Measurements from ENCODE around the gene CFLAR. TPM values are rescaled to one million over a fixed set of nuclear protein-coding genes. Genes with fewer than 3 reads are reported as not detected.
A peak's percentile ranks its signal among the peaks of the same experiment; 100 is the strongest.
"Not testable (repeated sequence)": the region's sequence is repeated elsewhere in the genome, so short reads cannot be mapped to it uniquely, and the experiment has no call there.

Gene CFLAR
- total RNA-seq, 1 experiment from 2014 or later = 70.4 TPM

DNA sequence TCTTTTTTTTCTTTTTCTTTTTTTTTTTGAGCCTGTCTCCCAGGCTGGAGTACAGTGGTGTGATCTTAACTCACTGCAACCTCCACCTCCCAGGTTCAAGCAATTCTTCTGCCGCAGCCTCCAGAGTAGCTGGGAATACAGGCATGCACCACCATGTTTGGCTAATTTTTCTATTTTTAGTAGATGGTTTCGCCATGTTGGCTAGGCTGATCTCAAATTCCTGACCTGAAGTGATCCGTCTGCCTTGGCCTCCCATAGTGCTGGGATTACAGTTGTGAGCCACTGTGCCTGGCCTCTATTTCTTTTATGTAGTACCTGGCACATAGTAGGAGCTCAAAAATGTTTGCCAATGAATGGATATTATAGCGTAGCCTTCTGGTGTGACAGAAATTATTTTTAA, 6.8 kb upstream of the CFLAR start:
- Histone ChIP-seq H3K36me3 (no peaks in the 10 kb centered on the region), H3K27ac (no peak overlapping the region), H3K4me1 (replicated peaks) (peaks cover 5% of the 10 kb centered on the region; the same call in 1 of the 2 replicates), H3K27me3 (replicated peaks) (no peaks in the 10 kb centered on the region), H3K9me3 (replicated peaks) (no peaks in the 10 kb centered on the region), H3K4me3 (no peak overlapping the region)
- no peak for DNase-seq (ENCODE audit: low read depth in 1 of 2, low spot score in 2 of 2)

DNA sequence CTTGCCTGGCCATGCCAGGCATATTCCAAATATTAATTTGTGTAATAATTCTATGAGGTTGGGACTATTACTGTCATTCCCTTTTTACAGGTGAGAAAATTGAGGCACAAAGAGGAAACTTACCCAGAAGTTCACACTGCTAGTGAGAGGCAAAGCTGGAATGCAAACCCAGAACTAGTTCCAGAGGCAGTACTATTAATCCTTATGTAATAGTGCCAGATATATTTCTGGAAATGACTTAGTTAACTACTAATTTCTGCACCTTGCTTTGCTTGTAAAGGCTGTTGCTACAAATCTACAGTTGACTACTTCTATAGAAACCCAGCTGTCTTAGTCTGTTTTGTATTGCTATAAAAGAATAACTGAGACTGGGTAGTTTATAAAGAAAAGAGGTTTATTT, 5.3 kb upstream of the CFLAR start:
- Histone ChIP-seq H3K9me3 (replicated peaks) (no peaks in the 10 kb centered on the region; the same call in 1 of the 2 replicates), H3K4me1 (replicated peaks) (peaks cover 8% of the 10 kb centered on the region), H3K27ac (no peak overlapping the region), H3K27me3 (replicated peaks) (no peaks in the 10 kb centered on the region), H3K4me3 (no peak overlapping the region), H3K36me3 (no peaks in the 10 kb centered on the region)
- DNase-seq (ENCODE audit: low read depth in 1 of 2, low spot score in 2 of 2) = no peak

DNA sequence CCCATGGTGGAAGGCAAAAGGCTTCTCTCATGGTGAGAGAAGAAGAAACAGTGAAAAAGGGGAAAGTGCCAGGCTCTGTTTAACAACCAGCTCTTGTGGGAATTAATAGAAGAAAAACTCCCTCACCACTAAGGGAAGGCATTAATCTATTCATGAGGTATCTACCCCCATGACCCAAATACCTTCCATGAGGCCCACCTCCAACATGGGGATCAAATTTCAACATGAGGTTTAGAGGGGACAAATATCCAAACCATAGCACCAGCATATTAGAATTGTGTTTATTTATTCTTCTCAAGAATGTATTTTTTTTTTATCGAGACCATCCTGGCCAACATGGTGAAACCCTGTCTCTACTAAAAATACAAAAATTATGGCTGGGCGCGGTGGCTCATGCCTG, 4.9 kb upstream of the CFLAR start:
- Histone ChIP-seq H3K4me3 (no peak overlapping the region), H3K9me3 (replicated peaks) (no peaks in the 10 kb centered on the region; the same call in 1 of the 2 replicates), H3K4me1 (replicated peaks) (peaks cover 13% of the 10 kb centered on the region), H3K27me3 (replicated peaks) (no peaks in the 10 kb centered on the region), H3K36me3 (peaks cover 1% of the 10 kb centered on the region; the same call in 1 of the 2 replicates), H3K27ac (no peak overlapping the region)
- peak in 1 of 2 experiments; percentile 40 for DNase-seq (ENCODE audit: low read depth in 1 of 2, low spot score in 2 of 2)

DNA sequence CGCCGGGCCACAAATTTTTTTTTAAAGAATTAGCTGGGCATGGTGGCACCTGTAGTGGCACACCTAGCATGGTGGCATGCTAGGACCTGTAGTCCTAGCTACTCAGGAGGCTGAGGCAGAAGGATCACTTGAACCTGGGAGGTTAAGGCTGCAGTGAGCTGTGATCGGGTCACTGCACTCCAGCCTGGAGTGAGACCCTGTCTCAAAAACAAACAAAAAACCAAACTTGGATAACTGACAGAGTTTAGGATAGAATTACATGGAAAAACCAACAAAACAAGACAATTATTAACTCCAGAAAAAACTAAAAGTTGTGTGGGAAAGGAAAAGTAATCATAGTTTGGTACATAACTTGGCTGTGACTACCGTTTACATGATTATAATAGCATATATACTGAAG, 1.6 kb upstream of the CFLAR start:
- Histone ChIP-seq H3K27me3 (replicated peaks) (no peaks in the 10 kb centered on the region), H3K36me3 (peaks cover 8% of the 10 kb centered on the region; the same call in 1 of the 2 replicates), H3K4me1 (replicated peaks) (peaks cover 34% of the 10 kb centered on the region), H3K9me3 (replicated peaks) (no peaks in the 10 kb centered on the region; the same call in 1 of the 2 replicates), H3K4me3 (no peak overlapping the region), H3K27ac (no peak overlapping the region)
- no peak for DNase-seq (ENCODE audit: low read depth in 1 of 2, low spot score in 2 of 2)

DNA sequence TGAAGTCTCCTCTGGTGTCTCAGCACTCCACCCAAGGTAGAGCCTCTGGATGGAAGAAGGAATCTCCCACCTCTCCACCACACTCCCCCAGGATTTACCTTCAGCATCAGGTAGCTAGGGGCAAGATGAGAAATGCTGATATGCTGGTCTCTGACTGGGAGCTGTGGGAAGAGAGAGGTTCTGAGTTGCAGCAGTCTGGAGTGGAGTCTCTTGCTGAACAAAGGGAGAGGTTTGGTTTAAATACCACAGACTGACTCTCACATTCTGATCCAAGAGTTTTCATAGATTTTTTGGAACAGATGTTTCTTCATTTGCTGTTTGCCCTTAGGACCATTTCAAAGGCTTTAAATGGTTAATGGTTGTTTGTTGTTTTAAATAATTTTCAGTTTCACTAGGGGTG, 1.1 kb upstream of the CFLAR start:
- no peak for DNase-seq (ENCODE audit: low read depth in 1 of 2, low spot score in 2 of 2)
- H3K9me3 ChIP-seq (replicated peaks) = no peaks in the 10 kb centered on the region; the same call in 1 of the 2 replicates
- peaks cover 36% of the 10 kb centered on the region for H3K4me1 ChIP-seq (replicated peaks)
- H3K27ac ChIP-seq = 0 out of 2 replicates have a peak overlapping the region, but pooled peaks have one; percentile 95
- no peaks in the 10 kb centered on the region for H3K27me3 ChIP-seq (replicated peaks)
- H3K4me3 ChIP-seq = no peak overlapping the region
- peaks cover 8% of the 10 kb centered on the region; the same call in 1 of the 2 replicates for H3K36me3 ChIP-seq

DNA sequence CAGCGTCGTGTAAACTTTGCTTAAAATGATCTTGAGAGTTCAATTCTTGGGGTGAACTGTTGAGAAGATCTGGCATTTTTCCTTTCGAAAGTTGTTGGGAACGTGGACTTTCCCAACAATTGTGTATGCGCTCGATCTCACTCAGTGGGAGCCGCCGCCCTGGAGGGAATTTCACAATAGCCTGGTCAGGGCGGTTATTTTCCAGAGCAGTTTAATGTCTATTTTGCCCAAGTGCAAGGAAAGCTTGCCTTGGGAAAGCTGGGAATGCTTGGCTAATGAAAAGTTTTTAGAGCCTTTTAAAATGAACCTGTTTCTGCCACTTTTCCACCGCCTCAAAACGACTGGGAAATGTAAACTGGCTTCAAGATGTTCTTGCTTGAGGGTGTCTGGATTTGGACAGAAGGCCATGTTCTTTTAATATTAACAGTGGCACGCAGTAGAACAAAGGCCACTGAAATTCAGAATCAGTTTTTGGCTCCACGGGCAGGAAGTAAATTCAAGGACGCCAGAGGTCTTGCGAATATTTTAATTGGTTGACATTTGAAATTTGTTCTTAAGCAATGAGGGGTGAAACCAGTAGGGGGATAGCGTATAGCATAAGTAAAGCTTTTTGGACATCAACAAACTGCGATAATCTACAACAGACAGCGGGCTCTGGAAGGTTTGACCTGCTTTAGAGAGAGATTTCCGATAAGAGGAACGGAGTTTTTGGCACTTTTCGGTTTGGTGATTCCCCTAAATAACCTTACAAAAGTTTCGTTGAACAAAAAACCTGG, 1.2 kb downstream of the CFLAR start:
- peak overlapping the region; percentile 81 for H3K4me3 ChIP-seq
- peak overlapping the region; percentile 95 for H3K27ac ChIP-seq
- H3K4me1 ChIP-seq (replicated peaks) = peaks cover 39% of the 10 kb centered on the region
- peak in 1 of 2 experiments; percentile 87 for DNase-seq (ENCODE audit: low read depth in 1 of 2, low spot score in 2 of 2)
- no peaks in the 10 kb centered on the region; the same call in 1 of the 2 replicates for H3K9me3 ChIP-seq (replicated peaks)
- no peaks in the 10 kb centered on the region for H3K27me3 ChIP-seq (replicated peaks)
- H3K36me3 ChIP-seq = peaks cover 19% of the 10 kb centered on the region

DNA sequence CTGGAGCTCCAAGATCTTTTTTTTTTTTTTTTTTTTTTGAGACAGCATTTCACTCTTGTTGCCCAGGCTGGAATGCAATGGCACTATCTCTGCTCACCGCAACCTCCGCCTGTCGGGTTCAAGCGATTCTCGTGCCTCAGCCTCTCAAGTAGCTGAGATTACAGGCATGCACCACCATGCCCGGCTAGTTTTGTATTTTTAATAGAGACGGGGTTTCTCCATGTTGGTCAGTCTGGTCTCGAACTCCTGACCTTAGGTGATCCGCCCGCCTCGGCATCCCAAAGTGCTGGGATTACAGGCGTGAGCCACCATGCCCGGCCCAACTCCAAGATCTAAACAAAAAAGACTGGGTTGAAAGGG, 1.8 kb downstream of the CFLAR start:
- H3K9me3 ChIP-seq (replicated peaks); H3K27me3 ChIP-seq (replicated peaks); DNase-seq (ENCODE audit: low read depth in 1 of 2, low spot score in 2 of 2): not testable (repeated sequence)
- H3K4me1 ChIP-seq (replicated peaks) = peaks cover 40% of the 10 kb centered on the region
- H3K36me3 ChIP-seq = peaks cover 25% of the 10 kb centered on the region
- peak overlapping the region; percentile 95 for H3K27ac ChIP-seq
- peak overlapping the region; percentile 81 for H3K4me3 ChIP-seq

DNA sequence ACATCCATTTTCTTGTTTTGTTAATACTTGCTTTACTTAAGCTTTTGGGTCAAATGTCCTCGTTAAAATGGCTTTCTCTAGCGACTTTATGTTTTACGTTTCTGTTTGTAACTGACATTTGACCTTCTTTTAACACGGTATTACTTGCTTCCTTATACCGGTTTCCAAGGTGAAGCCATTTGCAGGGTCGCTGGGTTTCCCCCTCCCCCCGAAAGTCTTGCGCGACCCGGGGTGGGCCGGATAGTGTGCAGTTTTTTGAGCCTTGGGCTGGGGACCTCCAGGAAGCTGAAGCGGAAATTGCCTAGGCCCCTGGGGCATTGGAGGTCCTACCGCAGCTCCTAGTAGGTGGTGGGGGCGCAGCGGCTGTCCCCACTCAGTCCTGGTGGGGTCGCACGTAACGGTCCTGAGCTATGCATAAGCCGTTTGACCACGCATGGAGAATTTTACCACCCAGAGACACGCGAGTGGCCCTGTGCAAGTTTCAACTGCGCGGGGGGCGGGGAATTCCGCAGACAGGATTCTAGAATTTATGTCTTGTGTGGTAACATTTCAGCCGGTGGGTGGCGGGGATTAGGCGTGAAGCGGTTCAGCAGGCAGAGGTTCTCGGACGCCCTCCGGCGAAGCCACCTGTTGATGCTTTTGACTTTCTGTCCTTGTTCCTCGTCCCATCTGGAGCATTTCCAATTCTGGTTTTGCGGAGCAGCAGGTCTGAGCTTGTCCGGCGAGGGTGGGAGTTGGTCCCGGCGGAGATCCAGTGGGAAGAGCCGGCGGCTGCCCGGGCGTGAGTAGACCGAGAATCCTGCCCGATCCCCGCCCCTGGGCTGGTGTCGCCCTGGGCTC, 2.4 kb downstream of the CFLAR start:
- Histone ChIP-seq H3K27ac (peak overlapping the region; percentile 95), H3K36me3 (peaks cover 31% of the 10 kb centered on the region), H3K27me3 (replicated peaks) (no peaks in the 10 kb centered on the region), H3K4me1 (replicated peaks) (peaks cover 43% of the 10 kb centered on the region), H3K4me3 (peak overlapping the region; percentile 81), H3K9me3 (replicated peaks) (no peaks in the 10 kb centered on the region; the same call in 1 of the 2 replicates)
- peak; percentile 94 to 96 for DNase-seq (ENCODE audit: low read depth in 1 of 2, low spot score in 2 of 2)

DNA sequence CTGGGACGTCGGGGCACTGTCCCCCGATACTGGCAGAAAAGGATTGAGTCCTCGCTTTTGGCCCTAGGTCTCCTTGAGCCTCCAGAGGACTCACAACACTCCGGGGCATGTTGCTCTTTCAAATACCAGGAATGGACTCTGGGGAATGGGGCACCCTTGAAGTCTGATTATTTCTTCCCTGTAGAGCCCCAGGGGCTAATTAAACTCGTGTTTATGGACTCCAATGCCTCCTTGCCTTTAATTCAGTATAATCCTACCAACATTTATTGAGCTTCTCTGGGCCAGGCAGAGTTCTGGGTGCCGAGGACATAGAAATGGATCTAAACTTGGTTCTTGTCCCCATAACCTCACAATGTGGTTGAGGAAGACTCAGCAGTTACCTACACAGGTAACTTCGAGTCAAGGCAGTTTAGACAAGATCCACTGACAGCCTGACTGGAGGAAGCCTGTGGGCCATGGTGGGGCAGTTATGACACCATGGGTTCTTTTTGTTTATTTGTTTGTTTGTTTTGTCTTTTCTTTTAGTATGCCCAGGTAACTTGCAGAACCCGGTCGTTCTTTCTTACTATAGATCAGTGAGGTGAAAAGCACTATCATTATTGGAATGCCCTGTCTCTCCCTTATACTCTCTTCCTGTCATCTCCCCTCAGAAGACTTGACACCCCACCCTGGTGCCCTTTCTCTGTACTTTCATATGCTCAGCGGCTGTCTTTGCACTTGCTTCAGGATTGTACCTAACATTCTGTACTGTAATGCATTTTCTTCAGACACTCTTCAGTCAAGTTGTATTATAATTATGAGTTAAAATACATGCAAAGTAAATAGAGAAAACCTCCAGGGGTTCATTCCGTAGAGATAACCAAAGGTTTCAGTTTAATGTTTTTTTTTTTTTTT, 3.2 kb downstream of the CFLAR start:
- H3K36me3 ChIP-seq = peaks cover 37% of the 10 kb centered on the region
- H3K27me3 ChIP-seq (replicated peaks) = no peaks in the 10 kb centered on the region
- peak overlapping the region; percentile 95 for H3K27ac ChIP-seq
- peaks cover 52% of the 10 kb centered on the region for H3K4me1 ChIP-seq (replicated peaks)
- peak overlapping the region; percentile 81 for H3K4me3 ChIP-seq
- no peak for DNase-seq (ENCODE audit: low read depth in 1 of 2, low spot score in 2 of 2)
- H3K9me3 ChIP-seq (replicated peaks) = no peaks in the 10 kb centered on the region; the same call in 1 of the 2 replicates

DNA sequence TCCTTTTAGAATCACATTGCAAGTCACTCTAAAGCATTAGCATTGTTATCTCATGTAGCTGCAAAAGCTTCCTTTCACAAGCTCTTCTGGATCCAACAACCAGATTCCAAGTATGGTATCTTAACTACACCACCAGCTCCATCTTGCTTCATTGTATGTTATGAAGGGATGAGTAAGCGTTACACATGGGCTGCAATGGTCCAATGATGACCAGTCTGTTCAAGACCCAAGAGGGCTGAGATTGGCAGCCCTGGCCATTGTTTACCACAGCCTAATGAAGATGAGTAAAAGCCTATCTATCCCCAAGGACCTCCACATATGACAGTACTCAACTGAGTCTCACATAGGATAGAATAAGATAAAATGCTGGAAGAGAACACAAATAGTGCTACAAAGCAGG, 6.3 kb downstream of the CFLAR start:
- no peaks in the 10 kb centered on the region for H3K27me3 ChIP-seq (replicated peaks)
- peaks cover 32% of the 10 kb centered on the region for H3K36me3 ChIP-seq
- DNase-seq (ENCODE audit: low read depth in 1 of 2, low spot score in 2 of 2) = no peak
- peaks cover 65% of the 10 kb centered on the region for H3K4me1 ChIP-seq (replicated peaks)
- no peaks in the 10 kb centered on the region; the same call in 1 of the 2 replicates for H3K9me3 ChIP-seq (replicated peaks)
- H3K27ac ChIP-seq = no peak overlapping the region
- no peak overlapping the region for H3K4me3 ChIP-seq

DNA sequence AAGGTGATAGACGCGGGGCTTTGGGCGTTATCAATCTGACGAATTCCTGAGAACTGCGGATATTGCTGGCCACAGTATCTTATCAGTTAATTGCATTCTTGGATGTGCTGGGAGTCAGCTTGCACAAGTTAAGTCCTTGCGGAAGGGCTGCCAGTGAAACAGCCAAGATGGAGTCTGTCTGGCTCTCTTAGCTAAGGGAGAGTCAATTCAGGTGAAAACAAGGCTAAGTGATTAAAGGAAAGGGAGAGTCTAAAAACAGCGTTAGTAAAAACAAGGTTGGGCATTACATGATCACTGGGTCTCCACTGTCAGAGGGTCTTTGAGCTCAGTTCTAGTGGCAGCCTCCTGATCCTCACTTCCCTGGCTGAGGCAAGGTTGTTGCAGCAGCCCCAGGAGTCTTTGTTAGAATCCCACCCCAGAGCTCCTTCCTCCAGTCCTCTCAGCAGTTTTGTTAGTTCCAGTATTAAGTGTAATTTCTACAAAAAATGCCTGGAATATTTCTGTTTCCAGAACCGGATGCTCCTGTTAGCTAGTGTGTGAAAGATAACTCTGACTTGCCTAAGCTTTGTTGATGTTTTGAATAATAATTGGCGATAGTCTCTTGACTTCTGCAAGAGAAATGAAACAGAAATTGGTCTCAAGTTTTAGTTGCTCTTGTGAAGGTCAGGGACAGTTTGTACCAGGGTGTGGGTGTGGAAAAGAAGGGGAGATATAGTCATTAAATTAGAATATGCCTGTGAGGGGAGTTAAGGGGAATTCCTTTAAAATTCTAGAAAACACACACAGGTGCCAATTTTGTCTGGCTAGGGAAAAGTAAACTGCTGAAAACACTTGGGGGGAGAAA, 10.6 kb downstream of the CFLAR start:
- H3K27ac ChIP-seq = peak overlapping the region; percentile 95
- H3K36me3 ChIP-seq = peaks cover 27% of the 10 kb centered on the region
- H3K9me3 ChIP-seq (replicated peaks) = no peaks in the 10 kb centered on the region; the same call in 1 of the 2 replicates
- H3K4me1 ChIP-seq (replicated peaks) = peaks cover 89% of the 10 kb centered on the region
- no peaks in the 10 kb centered on the region for H3K27me3 ChIP-seq (replicated peaks)
- H3K4me3 ChIP-seq = no peak overlapping the region
- peak in 1 of 2 experiments; percentile 44 for DNase-seq (ENCODE audit: low read depth in 1 of 2, low spot score in 2 of 2)

DNA sequence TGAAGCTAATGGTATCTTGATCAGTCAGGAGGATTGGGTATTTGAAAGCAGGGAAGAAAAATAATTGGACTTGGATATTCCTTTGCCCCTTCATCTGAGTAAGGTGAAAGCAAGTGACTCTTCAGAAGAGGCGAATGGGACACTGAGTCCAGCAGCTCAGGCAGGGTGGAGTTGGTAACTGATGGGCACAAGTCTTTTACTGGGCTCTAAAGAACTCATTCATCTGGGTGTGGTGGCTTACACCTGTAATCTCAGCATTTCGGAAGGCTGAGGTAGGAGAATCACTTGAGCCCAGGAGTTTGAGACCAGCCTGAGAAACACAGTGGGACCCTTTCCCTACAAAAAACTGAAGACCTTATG, 11.2 kb downstream of the CFLAR start:
- Histone ChIP-seq H3K4me1 (replicated peaks) (peaks cover 90% of the 10 kb centered on the region), H3K4me3 (no peak overlapping the region), H3K27me3 (replicated peaks) (no peaks in the 10 kb centered on the region), H3K9me3 (replicated peaks) (no peaks in the 10 kb centered on the region; the same call in 1 of the 2 replicates), H3K27ac (peak overlapping the region; percentile 95), H3K36me3 (peaks cover 23% of the 10 kb centered on the region)
- DNase-seq (ENCODE audit: low read depth in 1 of 2, low spot score in 2 of 2) = peak in 1 of 2 experiments; percentile 19
